ENCODE data around the gene MUC7.

GRCh38 chr4:70518716-70519115, 46.7 kb downstream of the MUC7 start:
- TF ChIP-seq POLR2AphosphoS5 (IDR thresholded peaks at IDR 0.05): no peak
- no peak for TF ChIP-seq POLR2A (IDR thresholded peaks at IDR 0.05)
